H1 (cell line): Measurements from ENCODE around the gene EPB41L2. TPM values are rescaled to one million over a fixed set of nuclear protein-coding genes. Genes with fewer than 3 reads are reported as not detected.

Experiments
- CTCF ChIA-PET: fragments of 300-600 bp; sonication (Branson Sonifier 250); formaldehyde crosslinking; loops from one replicate; lab custom pipeline; 2021; ENCODE audit not compliant: partially characterized antibody; lab: Charles Lee
- POLR2A ChIA-PET: fragments of 300-600 bp; sonication (Branson Sonifier 250); formaldehyde crosslinking; loops from one replicate; lab custom pipeline; 2021; ENCODE audit warnings: inconsistent platforms; ENCODE audit not compliant: partially characterized antibody; lab: Charles Lee
- DNase-seq, 2 experiments: peaks; one replicate each; pipeline versions ENCODE4 v3.0.0 to v3.0.0-alpha.2; 2010 to 2022; ENCODE audit warnings: low spot score in 2 of 2, low read depth in 1 of 2, mixed read lengths in 1 of 2
- FAIRE-seq: peaks from 2 replicates; lab custom pipeline; 2011; peaks lifted over from hg19 to GRCh38; lab: Jason Lieb, UNC
- H2AFZ ChIP-seq: 2 replicates; pipeline ENCODE4 v1.8.1; 2012; ENCODE audit warnings: low read length, inconsistent platforms
- H2AK5ac ChIP-seq: 2 replicates; pipeline ENCODE4 v1.6.1; 2013; ENCODE audit warnings: low read depth, low read length
- H2BK120ac ChIP-seq: replicated peaks from 2 replicates; pipeline ENCODE3; 2013; ENCODE audit warnings: low read depth, low read length, inconsistent platforms
- H2BK12ac ChIP-seq: 2 replicates; pipeline ENCODE4 v1.6.1; 2013; ENCODE audit warnings: low read depth, low read length
- H2BK15ac ChIP-seq: 2 replicates; pipeline ENCODE4 v1.6.1; 2013; ENCODE audit warnings: low read length
- H2BK20ac ChIP-seq: 2 replicates; pipeline ENCODE4 v1.6.1; 2013; ENCODE audit warnings: low read length
- H2BK5ac ChIP-seq: 2 replicates; pipeline ENCODE4 v1.6.1; 2013; ENCODE audit warnings: low read depth, low read length
- H3K14ac ChIP-seq: 2 replicates; pipeline ENCODE4 v1.6.1; 2013; ENCODE audit warnings: inconsistent platforms; ENCODE audit not compliant: insufficient read length
- H3K18ac ChIP-seq: 2 replicates; pipeline ENCODE4 v1.6.1; 2013; ENCODE audit warnings: low read length; ENCODE audit errors: extremely low read depth
- H3K23ac ChIP-seq: 2 replicates; pipeline ENCODE4 v1.6.1; 2013; ENCODE audit warnings: inconsistent platforms; ENCODE audit not compliant: insufficient read length
- H3K23me2 ChIP-seq: 2 replicates; pipeline ENCODE4 v1.6.1; 2013; ENCODE audit warnings: low read depth, low read length
- H3K27ac ChIP-seq: 2 replicates; pipeline ENCODE4 v1.6.1; 2011; ENCODE audit warnings: low read depth, low read length, inconsistent platforms
- H3K27me3 ChIP-seq, 4 experiments: replicated peaks in 1 of 4; 1 replicate in 1 of 4; 2 replicates in 3 of 4; pipeline versions ENCODE4 v1.6.1 to v1.8.1; 2011 to 2013; ENCODE audit warnings: low read length in 3 of 4, mild to moderate bottlenecking in 3 of 4, inconsistent platforms in 2 of 4, mixed read lengths in 2 of 4, moderate library complexity in 1 of 4; ENCODE audit not compliant: control insufficient read depth in 3 of 4, insufficient read depth in 3 of 4; ENCODE audit errors: extremely low read depth in 1 of 4
- H3K36me3 ChIP-seq, 4 experiments: 2 replicates each; pipeline versions ENCODE4 v1.6.1 to v1.8.1; 2011 to 2013; ENCODE audit warnings: mild to moderate bottlenecking in 4 of 4, low read length in 3 of 4, moderate library complexity in 2 of 4, control low read depth in 1 of 4, inconsistent platforms in 1 of 4; ENCODE audit not compliant: insufficient read depth in 4 of 4, control insufficient read depth in 2 of 4
- H3K4ac ChIP-seq: replicated peaks from 2 replicates; pipeline ENCODE3; 2013; ENCODE audit warnings: low read length, low read depth, mixed read lengths, inconsistent platforms; ENCODE audit not compliant: insufficient read length
- H3K4me1 ChIP-seq, 4 experiments: replicated peaks in 1 of 4; 1 replicate in 1 of 4; 2 replicates in 3 of 4; pipeline versions ENCODE4 v1.6.1 to v1.8.1; 2011 to 2013; ENCODE audit warnings: low read length in 3 of 4, inconsistent platforms in 2 of 4, mixed read lengths in 1 of 4; ENCODE audit not compliant: insufficient read depth in 4 of 4, control insufficient read depth in 3 of 4
- H3K4me2 ChIP-seq, 2 experiments: 2 replicates each; pipeline versions ENCODE4 v1.6.1 to v1.8.1; 2011 to 2013; ENCODE audit warnings: low read depth in 2 of 2, low read length in 2 of 2, control low read depth in 1 of 2, inconsistent platforms in 1 of 2, mild to moderate bottlenecking in 1 of 2; ENCODE audit not compliant: insufficient read depth in 1 of 2
- H3K4me3 ChIP-seq, 4 experiments: fragments of 200-600, 300-600 bp in 1 of 4; sonication (generic), shearing (Covaris generic), sonication (Bioruptor Twin) in 1 of 4; 2 replicates each; pipeline versions ENCODE4 v1.5.1 to v1.8.1; 2011 to 2016; ENCODE audit warnings: low read length in 4 of 4, low read depth in 3 of 4, control low read depth in 2 of 4, inconsistent platforms in 2 of 4, mild to moderate bottlenecking in 2 of 4, mixed read lengths in 1 of 4, moderate library complexity in 1 of 4; ENCODE audit not compliant: insufficient read depth in 2 of 4; ENCODE audit errors: extremely low read depth in 1 of 4
- H3K56ac ChIP-seq: replicated peaks from 2 replicates; pipeline ENCODE3; 2013; ENCODE audit warnings: low read depth, mild to moderate bottlenecking, mixed read lengths, low read length, inconsistent platforms; ENCODE audit not compliant: insufficient read length
- H3K79me1 ChIP-seq: 2 replicates; pipeline ENCODE4 v1.6.1; 2013; ENCODE audit warnings: low read depth, low read length, control low read depth
- H3K79me2 ChIP-seq, 2 experiments: 2 replicates each; pipeline versions ENCODE4 v1.6.1 to v1.8.1; 2012 to 2013; ENCODE audit warnings: low read length in 2 of 2, mild to moderate bottlenecking in 2 of 2, inconsistent platforms in 1 of 2; ENCODE audit not compliant: insufficient read depth in 2 of 2, control insufficient read depth in 1 of 2
- H3K9ac ChIP-seq, 4 experiments: replicated peaks in 1 of 4; 1 replicate in 1 of 4; 2 replicates in 3 of 4; pipeline versions ENCODE4 v1.6.1 to v1.8.1; 2011 to 2013; ENCODE audit warnings: low read depth in 3 of 4, low read length in 3 of 4, control low read depth in 2 of 4, mild to moderate bottlenecking in 2 of 4, moderate library complexity in 2 of 4, inconsistent platforms in 1 of 4; ENCODE audit errors: extremely low read depth in 1 of 4
- H3K9me3 ChIP-seq, 2 experiments: 2 replicates each; pipeline versions ENCODE4 v1.6.1 to v1.8.1; 2012 to 2013; ENCODE audit warnings: mild to moderate bottlenecking in 2 of 2, moderate library complexity in 2 of 2, control low read depth in 1 of 2, inconsistent platforms in 1 of 2, low read depth in 1 of 2, low read length in 1 of 2, mixed read lengths in 1 of 2; ENCODE audit not compliant: insufficient read depth in 2 of 2
- H4K20me1 ChIP-seq, 2 experiments: replicated peaks in 1 of 2; 2 replicates each; pipeline versions ENCODE3 to v1.8.1; 2011 to 2013; ENCODE audit warnings: inconsistent platforms in 2 of 2, low read length in 2 of 2, mild to moderate bottlenecking in 1 of 2; ENCODE audit not compliant: insufficient read depth in 2 of 2, control insufficient read depth in 1 of 2
- H4K5ac ChIP-seq: 2 replicates; pipeline ENCODE4 v1.6.1; 2013; ENCODE audit warnings: low read length, low read depth, mixed read lengths, inconsistent platforms; ENCODE audit not compliant: insufficient read length
- H4K8ac ChIP-seq: 2 replicates; pipeline ENCODE4 v1.8.0; 2013; ENCODE audit warnings: mild to moderate bottlenecking, moderate library complexity, low read length, inconsistent platforms; ENCODE audit not compliant: insufficient read depth; ENCODE audit errors: extremely low read depth
- H4K91ac ChIP-seq: replicated peaks from 2 replicates; pipeline ENCODE3; 2013; ENCODE audit warnings: low read length, mixed read lengths, inconsistent platforms; ENCODE audit not compliant: insufficient read length
- BCL11A ChIP-seq, 2 experiments: IDR thresholded peaks; one replicate each; pipeline ENCODE4 v1.6.1; 2011; ENCODE audit warnings: low read depth in 2 of 2, low read length in 2 of 2, mild to moderate bottlenecking in 2 of 2
- EZH2 ChIP-seq: fragments of 200-600 bp; sonication (generic); IDR thresholded peaks from 2 replicates; pipeline ENCODE4 v1.7.1; 2012; ENCODE audit warnings: low read depth, mild to moderate bottlenecking, moderate library complexity, low read length, inconsistent platforms; ENCODE audit not compliant: severe bottlenecking
- KDM1A ChIP-seq: fragments of 200-600, 300-600 bp; sonication (generic); IDR thresholded peaks from 2 replicates; pipeline ENCODE4 v1.7.1; 2016; ENCODE audit warnings: mild to moderate bottlenecking, low read length, borderline replicate concordance
- POLR2AphosphoS5 ChIP-seq: IDR thresholded peaks from 2 replicates; pipeline ENCODE4 v1.6.1; 2011; ENCODE audit warnings: low read depth, low read length
- ZNF274 ChIP-seq: IDR thresholded peaks from 2 replicates; pipeline ENCODE4 v1.7.0; 2012; ENCODE audit warnings: low read length, borderline replicate concordance; ENCODE audit errors: extremely low read depth
- WGBS, 2 experiments: shearing (Covaris generic) in 1 of 2; methylation state at CpG; one replicate each; pipeline versions ENCODE4 v1.1.6 to v1.1.7; 2013 to 2015; ENCODE audit warnings: low lambda C conversion rate in 2 of 2, mixed read lengths in 2 of 2, inconsistent platforms in 1 of 2, low coverage in 1 of 2, missing lambda C conversion rate in 1 of 2; ENCODE audit not compliant: insufficient replicate concordance in 2 of 2, insufficient coverage in 1 of 2, insufficient read length in 1 of 2; ENCODE audit errors: extremely low coverage in 1 of 2, missing lambda C conversion rate in 1 of 2; 5-methylcytosine and 5-hydroxymethylcytosine counted together
- polyA plus RNA-seq, 7 experiments: library from polyadenylated mRNA; depleted of rRNA in 3 of 7; stranded (reverse) in 5 of 7; unstranded in 2 of 7; fragments of >200 nt in 5 of 7; fragments of 200-250 nt in 2 of 7; gene quantifications; 1 replicate in 5 of 7; 2 replicates in 1 of 7; 4 replicates in 1 of 7; pipeline versions ENCODE4 v1.2.1 to v1.2.3, GENCODE V29; 2011 to 2013; ENCODE audit warnings: missing spikeins in 2 of 7, mixed read lengths in 2 of 7
- total RNA-seq: library from RNA; stranded (reverse); fragmentation: NEBNext Ultra II Directional; extraction: Animal tissue kit (Norgen Biotek cat#: 25700); gene quantifications from 2 replicates; pipeline ENCODE4 v1.2.1, GENCODE V29; 2021

The EPB41L2 gene
- total and polyA plus RNA-seq, 2 of the 8 experiments (the other 6 are each of a cell fraction or from before 2014, with no cell fraction given): 22.5 to 123 TPM

DNA sequence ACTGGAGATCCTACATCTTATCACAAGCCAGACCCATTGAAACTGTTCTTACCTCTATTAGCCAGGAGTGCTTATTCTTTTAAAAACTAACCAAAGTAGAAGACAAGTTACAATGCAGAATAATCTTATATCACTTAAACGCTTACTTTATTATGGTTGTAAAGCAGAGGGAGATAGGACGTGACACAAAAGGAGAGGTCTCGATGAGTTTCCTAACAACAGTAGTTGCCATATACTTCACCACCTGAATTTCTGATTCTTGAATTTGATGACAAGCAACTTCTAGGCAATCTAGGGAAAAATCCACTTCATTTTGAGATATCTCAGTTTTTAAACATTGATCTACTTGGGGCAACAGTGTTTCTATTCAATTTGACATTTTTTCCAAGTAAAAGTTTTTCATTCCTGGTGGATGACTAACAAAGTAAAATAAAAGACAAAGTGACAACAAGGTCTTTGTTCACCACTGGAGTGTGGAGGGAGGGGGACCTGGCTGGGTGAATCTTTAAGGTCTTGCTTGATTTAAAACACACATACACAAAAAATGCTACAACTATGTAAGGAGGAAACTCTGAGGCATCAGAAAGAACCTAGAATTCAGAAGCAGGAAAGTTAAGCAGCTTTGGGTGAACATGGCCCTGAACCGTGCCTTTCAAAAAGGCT lies 125.0 kb downstream of the EPB41L2 start:
- FAIRE-seq: no peak
- peaks cover 3% of the 10 kb centered on the region; the same call in 1 of the 2 replicates for H3K79me1 ChIP-seq
- no peaks in the 10 kb centered on the region for H4K20me1 ChIP-seq
- H2BK120ac ChIP-seq: no peak overlapping the region
- CTCF ChIA-PET: no interaction called here
- no peak overlapping the region for H4K91ac ChIP-seq
- H2BK20ac ChIP-seq: no peak overlapping the region
- no peak overlapping the region for H2AFZ ChIP-seq
- no peak overlapping the region for H2AK5ac ChIP-seq
- no peaks in the 10 kb centered on the region for H3K36me3 ChIP-seq
- H3K27ac ChIP-seq: no peak overlapping the region
- H2BK15ac ChIP-seq: no peak overlapping the region
- TF ChIP-seq BCL11A (IDR thresholded peaks at IDR 0.05; ENCODE audit: low read depth in 2 of 2, low read length in 2 of 2): no peak
- TF ChIP-seq ZNF274: no peak
- no peak for TF ChIP-seq KDM1A
- no peak for TF ChIP-seq EZH2
- no peak for TF ChIP-seq POLR2AphosphoS5
- WGBS, 2 experiments: 90% methylated on average over 4 of the region's 4 CpGs; no CpG with 5 or more reads in 1 of the 2 experiments
- no peak overlapping the region for H2BK12ac ChIP-seq
- H4K5ac ChIP-seq: no peak overlapping the region
- H3K27me3 ChIP-seq: no peaks in the 10 kb centered on the region
- no peak overlapping the region for H3K56ac ChIP-seq
- no peak for DNase-seq
- H3K23ac ChIP-seq: no peak overlapping the region
- H3K79me2 ChIP-seq: no peaks in the 10 kb centered on the region
- no peak overlapping the region for H2BK5ac ChIP-seq
- H3K4ac ChIP-seq: no peak overlapping the region
- H3K14ac ChIP-seq: no peak overlapping the region
- H3K18ac ChIP-seq: no peak overlapping the region
- H3K23me2 ChIP-seq: no peaks in the 10 kb centered on the region
- H4K8ac ChIP-seq: no peak overlapping the region
- H3K4me3 ChIP-seq: no peak overlapping the region
- no peak overlapping the region for H3K4me2 ChIP-seq
- H3K4me1 ChIP-seq: peaks cover 0 to 3% (median 0%) of the 10 kb centered on the region in 4 experiments; a peak in 2 of 7 replicates
- no peak overlapping the region for H3K9ac ChIP-seq
- POLR2A ChIA-PET: no interaction called here
- H3K9me3 ChIP-seq: no peaks in the 10 kb centered on the region
